ENCODE results near the gene MIB2.

GRCh38 chr1:1610796-1611195 lies 4.5 kb upstream of the MIB2 start:
- TF ChIP-seq POLR2AphosphoS5 (IDR thresholded peaks at IDR 0.05) (no peak), CTCF (IDR thresholded peaks at IDR 0.05; ENCODE audit: poor library complexity, severe bottlenecking) (no peak), EZH2 (IDR thresholded peaks at IDR 0.05; ENCODE audit: borderline replicate concordance, insufficient read depth, low read length, poor library complexity, severe bottlenecking) (no peak), REST (IDR thresholded peaks at IDR 0.05; ENCODE audit: borderline replicate concordance) (no peak)
